DND-41 (cell line): ENCODE measurements around the gene FGD1.
A peak's percentile ranks its signal among the peaks of the same experiment; 100 is the strongest.

Source experiments
- EZH2 ChIP-seq: IDR thresholded peaks from 3 replicates; pipeline ENCODE4 v1.6.1; 2012; ENCODE audit warnings: borderline replicate concordance, low read depth, mild to moderate bottlenecking, moderate library complexity, low read length, inconsistent platforms; ENCODE audit not compliant: severe bottlenecking
- TF ChIP-seq, protein P1 (sequence below): IDR thresholded peaks from 2 replicates; pipeline ENCODE4 v1.5.1; 2012; ENCODE audit warnings: borderline replicate concordance, low read length, moderate library complexity, mild to moderate bottlenecking; ENCODE audit not compliant: poor library complexity, severe bottlenecking; ENCODE audit errors: extremely low read depth

GRCh38 chrX:54447461-54447860 is 48.6 kb downstream of the FGD1 start:
- TF ChIP-seq, protein P1, sequence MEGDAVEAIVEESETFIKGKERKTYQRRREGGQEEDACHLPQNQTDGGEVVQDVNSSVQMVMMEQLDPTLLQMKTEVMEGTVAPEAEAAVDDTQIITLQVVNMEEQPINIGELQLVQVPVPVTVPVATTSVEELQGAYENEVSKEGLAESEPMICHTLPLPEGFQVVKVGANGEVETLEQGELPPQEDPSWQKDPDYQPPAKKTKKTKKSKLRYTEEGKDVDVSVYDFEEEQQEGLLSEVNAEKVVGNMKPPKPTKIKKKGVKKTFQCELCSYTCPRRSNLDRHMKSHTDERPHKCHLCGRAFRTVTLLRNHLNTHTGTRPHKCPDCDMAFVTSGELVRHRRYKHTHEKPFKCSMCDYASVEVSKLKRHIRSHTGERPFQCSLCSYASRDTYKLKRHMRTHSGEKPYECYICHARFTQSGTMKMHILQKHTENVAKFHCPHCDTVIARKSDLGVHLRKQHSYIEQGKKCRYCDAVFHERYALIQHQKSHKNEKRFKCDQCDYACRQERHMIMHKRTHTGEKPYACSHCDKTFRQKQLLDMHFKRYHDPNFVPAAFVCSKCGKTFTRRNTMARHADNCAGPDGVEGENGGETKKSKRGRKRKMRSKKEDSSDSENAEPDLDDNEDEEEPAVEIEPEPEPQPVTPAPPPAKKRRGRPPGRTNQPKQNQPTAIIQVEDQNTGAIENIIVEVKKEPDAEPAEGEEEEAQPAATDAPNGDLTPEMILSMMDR = peak; percentile 47
- TF ChIP-seq EZH2 = no peak
